ENCODE results near the gene TBC1D24. TPM values are rescaled to one million over a fixed set of nuclear protein-coding genes. Genes with fewer than 3 reads are reported as not detected.

TBC1D24 gene
- total RNA-seq = 4.1 and 4.9 TPM in 2 replicates

GRCh38 chr16:2474877-2475412 is at the start of gene TBC1D24:
TBC1D24 (plus strand) TSS chr16:2475127; CDS start chr16:2496149, 21,022 bp downstream.

GRCh38 chr16:2429034-2429770 is 45.7 kb upstream of the TBC1D24 start, which contains the start of gene CCNF:
CCNF (plus strand) TSS chr16:2429447; CDS start chr16:2429482, 35 bp downstream.

GRCh38 chr16:2459647-2460390 is 15.1 kb upstream of the TBC1D24 start, which contains the start of gene TEDC2:
TEDC2 (plus strand) TSS chr16:2460109; CDS start chr16:2460145, 36 bp downstream.

DNA sequence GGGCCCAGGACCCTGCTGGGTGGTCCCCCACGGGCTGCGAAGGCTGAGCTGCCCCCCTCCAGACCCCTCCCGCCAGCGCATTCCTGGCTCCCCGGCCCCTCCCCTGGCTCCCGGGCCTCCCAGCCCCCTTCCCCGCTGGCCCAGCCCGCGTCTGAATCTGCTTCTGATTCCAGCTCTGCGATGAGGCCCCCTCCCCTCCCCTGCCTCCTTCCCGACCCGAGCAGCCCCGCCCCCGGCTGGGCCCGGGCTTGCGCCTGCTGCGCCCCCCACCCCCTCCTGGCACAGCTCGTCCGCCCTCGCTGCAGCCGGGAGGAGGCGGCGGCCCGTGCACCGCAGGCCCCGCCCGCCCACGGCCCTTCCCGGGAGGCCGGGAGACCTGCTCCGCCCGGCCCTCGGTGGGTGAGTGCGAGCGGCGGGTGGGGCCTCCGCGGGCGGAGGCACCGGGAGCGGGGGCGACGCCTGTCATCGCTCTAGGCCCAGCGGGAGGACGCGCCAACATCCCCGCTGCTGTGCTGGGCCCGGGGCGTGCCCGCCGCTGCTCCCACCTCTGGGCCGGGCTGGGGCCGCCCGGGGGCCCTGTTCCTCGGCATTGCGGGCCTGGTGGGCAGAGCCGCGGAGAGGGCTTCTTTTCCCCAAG is 3.8 kb upstream of the TBC1D24 start, which contains the start of gene NTN3:
NTN3 (plus strand) TSS at position 282 of the 637 bp plus-strand sequence. CDS start 405 bp downstream, outside the sequence.

DNA sequence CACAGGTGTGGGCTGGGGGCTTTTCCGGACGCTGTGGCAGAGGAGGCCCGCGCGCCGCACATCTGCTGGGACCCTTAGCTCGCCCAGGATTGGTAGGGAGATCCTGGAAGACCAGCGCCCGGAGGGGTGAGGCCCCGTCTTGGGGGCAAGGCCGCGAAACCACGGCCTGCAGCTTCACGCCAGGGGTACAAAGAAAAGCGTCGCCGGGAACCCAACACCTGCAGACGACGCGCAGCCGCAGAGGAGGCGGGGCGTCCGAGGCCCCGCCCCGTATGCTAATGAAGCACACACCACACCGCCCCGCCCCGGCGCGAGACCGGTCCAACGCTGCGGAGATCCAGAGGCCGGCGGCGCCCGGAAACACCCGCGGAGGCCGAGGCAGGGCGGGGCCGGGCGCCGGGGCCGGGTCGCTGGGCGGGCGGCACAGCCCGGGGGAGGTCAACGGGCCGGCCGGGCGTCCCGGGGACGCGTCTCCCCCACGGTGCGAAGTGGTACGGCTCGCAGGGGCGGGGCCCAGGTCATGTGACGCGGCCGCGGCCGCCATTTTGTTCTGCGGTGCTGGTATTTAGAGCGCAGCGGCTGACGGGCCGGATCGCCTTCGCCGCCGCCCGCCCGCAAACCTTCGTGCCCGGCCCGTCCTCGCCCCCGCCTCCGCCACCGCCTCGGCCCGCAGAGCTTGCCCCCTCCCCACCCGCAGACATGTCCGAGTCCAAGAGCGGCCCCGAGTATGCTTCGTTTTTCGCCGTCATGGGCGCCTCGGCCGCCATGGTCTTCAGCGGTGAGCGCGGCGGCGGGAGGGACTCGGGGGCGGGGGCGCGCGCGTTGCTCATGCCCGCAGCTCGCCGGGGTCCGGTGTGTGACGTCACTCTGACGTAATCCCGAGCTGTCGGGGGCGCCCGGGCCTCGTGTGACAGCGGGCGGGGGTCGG is 38.7 kb downstream of the TBC1D24 start, which contains the start of gene ATP6V0C:
ATP6V0C (plus strand) TSS at position 548 of the 928 bp plus-strand sequence; CDS start at position 700, 152 bp downstream.

GRCh38 chr16:2520097-2520783 is 45.3 kb downstream of the TBC1D24 start, which contains the start of gene AMDHD2:
AMDHD2 (plus strand) TSS chr16:2520371; CDS start chr16:2520459, 88 bp downstream.

DNA sequence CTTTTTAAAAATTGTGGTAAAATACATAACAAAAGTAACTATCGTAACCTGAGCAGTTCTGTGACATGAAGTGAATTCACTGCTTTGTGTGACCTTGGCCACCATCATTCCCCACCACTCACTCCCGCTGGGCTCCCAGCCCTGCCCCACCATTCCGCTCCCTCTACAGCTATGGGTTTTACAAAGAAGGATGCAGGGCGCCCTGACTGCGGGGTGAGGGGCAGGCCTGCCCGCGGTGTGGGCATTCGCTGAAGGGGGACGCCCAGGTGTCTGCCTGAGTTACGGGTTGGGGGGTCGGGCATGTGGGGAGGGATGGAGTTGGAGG is 56.4 kb downstream of the TBC1D24 start, which contains the start of gene CEMP1:
CEMP1 (minus strand) TSS at position 38 of the 325 bp plus-strand sequence. CDS start 335 bp downstream, outside the sequence.

GRCh38 chr16:2537451-2538379 is 62.8 kb downstream of the TBC1D24 start, which contains the start of gene PDPK1:
PDPK1 (plus strand) TSS chr16:2538021; CDS start chr16:2538113, 92 bp downstream.

Other genes starting within 250 kb of the TBC1D24 start
- 0.78 TPM in 1 of 2 replicates, not detected in the other for gene DNASE1L2, start 238.7 kb upstream of the TBC1D24 start, total RNA-seq
- gene ECI1, start 223.5 kb upstream of the TBC1D24 start, total RNA-seq = 58.9 and 66.1 TPM in 2 replicates
- 162 and 206 TPM in 2 replicates for gene RNPS1, start 207.0 kb upstream of the TBC1D24 start, total RNA-seq
- 0.16 TPM in 1 of 2 replicates, not detected in the other for gene ABCA3, start 134.4 kb upstream of the TBC1D24 start, total RNA-seq
- gene CCNF, start 45.7 kb upstream of the TBC1D24 start, total RNA-seq = 10.7 and 35.5 TPM in 2 replicates
- 5.6 and 14.3 TPM in 2 replicates for gene TEDC2, start 15.0 kb upstream of the TBC1D24 start, total RNA-seq
- not detected in 2 replicates for gene NTN3, start 3.8 kb upstream of the TBC1D24 start, total RNA-seq
- gene ATP6V0C, start 38.8 kb downstream of the TBC1D24 start, total RNA-seq = 50.1 and 51.4 TPM in 2 replicates
- gene AMDHD2, start 45.2 kb downstream of the TBC1D24 start, total RNA-seq = 12.2 and 24.1 TPM in 2 replicates
- not detected in 2 replicates for gene CEMP1, start 56.3 kb downstream of the TBC1D24 start, total RNA-seq
- gene PDPK1, start 62.9 kb downstream of the TBC1D24 start, total RNA-seq = 11.2 and 13.8 TPM in 2 replicates
- gene KCTD5, start 207.4 kb downstream of the TBC1D24 start, total RNA-seq = 36.6 and 37.4 TPM in 2 replicates
- gene PRSS27, start 245.1 kb downstream of the TBC1D24 start, total RNA-seq = 0.31 and 0.76 TPM in 2 replicates

Data from hair follicular keratinocyte (primary cell).